GM12873 (cell line): ENCODE data around the gene NUP214.

Experiments used
- TF ChIP-seq, protein P1 (sequence below): IDR thresholded peaks from 2 replicates; pipeline ENCODE4 v1.5.1; 2012; ENCODE audit warnings: low read depth, mild to moderate bottlenecking, moderate library complexity, low read length, control low read depth; ENCODE audit not compliant: insufficient read depth; ENCODE audit errors: missing control alignments

NUP214 gene

DNA sequence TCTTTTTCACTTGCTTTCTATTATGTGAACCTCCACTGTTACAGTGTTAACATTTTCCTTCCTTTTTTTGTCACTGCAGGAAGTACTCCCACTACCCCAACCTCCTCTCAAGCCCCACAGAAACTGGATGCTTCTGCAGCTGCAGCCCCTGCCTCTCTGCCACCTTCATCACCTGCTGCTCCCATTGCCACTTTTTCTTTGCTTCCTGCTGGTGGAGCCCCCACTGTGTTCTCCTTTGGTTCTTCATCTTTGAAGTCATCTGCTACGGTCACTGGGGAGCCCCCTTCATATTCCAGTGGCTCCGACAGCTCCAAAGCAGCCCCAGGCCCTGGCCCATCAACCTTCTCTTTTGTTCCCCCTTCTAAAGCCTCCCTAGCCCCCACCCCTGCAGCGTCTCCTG is 18.8 kb downstream of the NUP214 start:
- TF ChIP-seq, protein P1, sequence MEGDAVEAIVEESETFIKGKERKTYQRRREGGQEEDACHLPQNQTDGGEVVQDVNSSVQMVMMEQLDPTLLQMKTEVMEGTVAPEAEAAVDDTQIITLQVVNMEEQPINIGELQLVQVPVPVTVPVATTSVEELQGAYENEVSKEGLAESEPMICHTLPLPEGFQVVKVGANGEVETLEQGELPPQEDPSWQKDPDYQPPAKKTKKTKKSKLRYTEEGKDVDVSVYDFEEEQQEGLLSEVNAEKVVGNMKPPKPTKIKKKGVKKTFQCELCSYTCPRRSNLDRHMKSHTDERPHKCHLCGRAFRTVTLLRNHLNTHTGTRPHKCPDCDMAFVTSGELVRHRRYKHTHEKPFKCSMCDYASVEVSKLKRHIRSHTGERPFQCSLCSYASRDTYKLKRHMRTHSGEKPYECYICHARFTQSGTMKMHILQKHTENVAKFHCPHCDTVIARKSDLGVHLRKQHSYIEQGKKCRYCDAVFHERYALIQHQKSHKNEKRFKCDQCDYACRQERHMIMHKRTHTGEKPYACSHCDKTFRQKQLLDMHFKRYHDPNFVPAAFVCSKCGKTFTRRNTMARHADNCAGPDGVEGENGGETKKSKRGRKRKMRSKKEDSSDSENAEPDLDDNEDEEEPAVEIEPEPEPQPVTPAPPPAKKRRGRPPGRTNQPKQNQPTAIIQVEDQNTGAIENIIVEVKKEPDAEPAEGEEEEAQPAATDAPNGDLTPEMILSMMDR, result no peak

GRCh38 chr9:131145245-131145644 is 19.9 kb downstream of the NUP214 start:
- TF ChIP-seq, protein P1, result no peak

- TF ChIP-seq, protein P1, result no peak
Measured at GRCh38 chr9:131146186-131146585, 20.8 kb downstream of the NUP214 start.

GRCh38 chr9:131148276-131148675 is 22.9 kb downstream of the NUP214 start:
- TF ChIP-seq, protein P1, result no peak

GRCh38 chr9:131148966-131149687 is 23.7 kb downstream of the NUP214 start:
- TF ChIP-seq, protein P1, result no peak

DNA sequence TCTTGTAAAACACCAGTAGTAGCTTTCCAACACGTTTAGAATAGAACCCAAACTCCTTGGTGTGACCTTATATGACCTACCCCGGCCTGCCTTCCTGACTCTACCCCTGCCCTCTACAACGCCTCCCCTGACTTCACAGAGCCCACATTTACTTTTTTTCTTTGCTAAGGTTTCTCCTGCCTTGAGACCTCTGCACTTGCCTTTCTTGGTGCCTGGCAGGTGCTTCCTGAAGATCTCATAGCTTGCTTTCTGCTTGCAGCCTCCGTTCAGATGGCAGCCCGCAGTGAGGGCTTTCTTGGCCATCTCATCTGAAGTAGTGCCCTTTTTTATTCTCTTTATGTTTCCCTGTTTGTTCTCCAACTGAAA is 24.3 kb downstream of the NUP214 start:
- TF ChIP-seq, protein P1, result no peak

GRCh38 chr9:131153595-131153994 is 28.2 kb downstream of the NUP214 start:
- TF ChIP-seq, protein P1, result no peak
